HG02798 (cell line): ENCODE measurements around the gene SERPIND1.
A peak's percentile ranks its signal among the peaks of the same experiment; 100 is the strongest.

Experiments used
- ATAC-seq: cut with Tn5 transposase; IDR thresholded peaks from one replicate; pipeline ENCODE4 v1.9.1; 2021; ENCODE audit warnings: mild to moderate bottlenecking; ENCODE audit not compliant: unreplicated experiment, poor library complexity

SERPIND1 gene

GRCh38 chr22:20746431-20747189 lies 27.3 kb upstream of the SERPIND1 start:
- no peak for ATAC-seq

- ATAC-seq, result no peak
Measured at GRCh38 chr22:20747223-20747622, 26.7 kb upstream of the SERPIND1 start.

- ATAC-seq, result peak; percentile 27
Measured at GRCh38 chr22:20748082-20748481, 25.8 kb upstream of the SERPIND1 start.

- peak; percentile 70 for ATAC-seq
Measured at GRCh38 chr22:20748731-20749428, 25.0 kb upstream of the SERPIND1 start.

- no peak for ATAC-seq
Measured at GRCh38 chr22:20749453-20749852, 24.5 kb upstream of the SERPIND1 start.

- peak; percentile 53 for ATAC-seq
Measured at GRCh38 chr22:20750461-20751184, 23.3 kb upstream of the SERPIND1 start.

- no peak for ATAC-seq
Measured at GRCh38 chr22:20751185-20751851, 22.6 kb upstream of the SERPIND1 start.

GRCh38 chr22:20752104-20752741 lies 21.7 kb upstream of the SERPIND1 start:
- no peak for ATAC-seq

GRCh38 chr22:20752873-20753272 lies 21.0 kb upstream of the SERPIND1 start:
- no peak for ATAC-seq

GRCh38 chr22:20756846-20757245 lies 17.1 kb upstream of the SERPIND1 start:
- ATAC-seq, result no peak

GRCh38 chr22:20758688-20759087 lies 15.2 kb upstream of the SERPIND1 start:
- no peak for ATAC-seq

- ATAC-seq, result no peak
Measured at GRCh38 chr22:20760084-20760483, 13.8 kb upstream of the SERPIND1 start.

- ATAC-seq, result no peak
Measured at GRCh38 chr22:20761536-20761935, 12.4 kb upstream of the SERPIND1 start.

GRCh38 chr22:20762233-20762796 lies 11.6 kb upstream of the SERPIND1 start:
- ATAC-seq, result no peak

GRCh38 chr22:20763630-20764470 lies 10.1 kb upstream of the SERPIND1 start:
- no peak for ATAC-seq

GRCh38 chr22:20764471-20764720 lies 9.5 kb upstream of the SERPIND1 start:
- ATAC-seq, result no peak

GRCh38 chr22:20764729-20765128 lies 9.2 kb upstream of the SERPIND1 start:
- no peak for ATAC-seq

- ATAC-seq, result no peak
Measured at GRCh38 chr22:20765938-20766337, 8.0 kb upstream of the SERPIND1 start.

GRCh38 chr22:20766530-20766929 lies 7.4 kb upstream of the SERPIND1 start:
- ATAC-seq, result no peak
